GM12878 (cell line): ENCODE results near the gene CLPTM1. TPM values are rescaled to one million over a fixed set of nuclear protein-coding genes. Genes with fewer than 3 reads are reported as not detected.

Experiments
- ATAC-seq: fragments of 200-7000 bp; cut with Tn5 transposase; 3 replicates; pipeline ENCODE4 v1.9.1; 2020; ENCODE audit warnings: mild to moderate bottlenecking, moderate library complexity
- BruUV-seq: library from RNA; stranded (reverse); fragments of 400-500 nt; replicated peaks from 2 replicates; lab custom pipeline; 2021; lab: Mats Ljungman, UMichigan
- CTCF ChIA-PET: fragments of 300-600 bp; sonication (Branson Sonifier 250); formaldehyde crosslinking; extraction: SDS; loops from one replicate; lab custom pipeline; 2021; ENCODE audit warnings: inconsistent platforms; lab: Yijun Ruan, JAX
- POLR2A ChIA-PET: fragments of 350-600 bp; formaldehyde crosslinking; extraction: SDS; loops from one replicate; lab custom pipeline; 2021; ENCODE audit warnings: inconsistent platforms; lab: Charles Lee
- RAD21 ChIA-PET: fragments of 300-600 bp; sonication (Branson Sonifier 250); formaldehyde crosslinking; loops from one replicate; lab custom pipeline; 2023; ENCODE audit warnings: antibody characterized with exemption; ENCODE audit not compliant: unreplicated experiment; lab: Charles Lee
- SMC1A ChIA-PET: fragments of 300-600 bp; sonication (Branson Sonifier 250); formaldehyde crosslinking; loops from one replicate; lab custom pipeline; 2023; ENCODE audit not compliant: unreplicated experiment, uncharacterized antibody; lab: Charles Lee
- DNase-seq: peaks from one replicate; pipeline ENCODE4 v3.0.0-alpha.2; 2011; ENCODE audit warnings: low read depth, low spot score
- FAIRE-seq: peaks from 3 replicates; lab custom pipeline; 2011; peaks lifted over from hg19 to GRCh38; lab: Jason Lieb, UNC
- H2AFZ ChIP-seq: 2 replicates; pipeline ENCODE4 v1.6.0; 2011; ENCODE audit warnings: low read depth, low read length, control low read depth; ENCODE audit not compliant: control insufficient read depth
- H3K27ac ChIP-seq: 2 replicates; pipeline ENCODE4 v1.5.1; 2011; ENCODE audit warnings: control low read depth; ENCODE audit not compliant: control insufficient read depth, insufficient read depth
- H3K27me3 ChIP-seq, 2 experiments: replicated peaks in 1 of 2; 2 replicates each; pipeline versions ENCODE4 v1.6.0 to v1.6.1; 2011; ENCODE audit warnings: low read length in 1 of 2; ENCODE audit not compliant: control insufficient read depth in 2 of 2, insufficient read depth in 2 of 2
- H3K36me3 ChIP-seq, 2 experiments: 2 replicates each; pipeline ENCODE4 v1.5.1; 2011; ENCODE audit warnings: low read length in 1 of 2; ENCODE audit not compliant: control insufficient read depth in 2 of 2, insufficient read depth in 2 of 2
- H3K4me1 ChIP-seq: 2 replicates; pipeline ENCODE4 v1.6.1; 2011; ENCODE audit warnings: mild to moderate bottlenecking, low read length, moderate library complexity, mixed read lengths; ENCODE audit not compliant: control insufficient read depth, insufficient read depth
- H3K4me2 ChIP-seq: 2 replicates; pipeline ENCODE4 v1.6.0; 2011; ENCODE audit warnings: control low read depth; ENCODE audit not compliant: control insufficient read depth, insufficient read depth
- H3K4me3 ChIP-seq: fragments of 200-600 bp; sonication (generic); 2 replicates; pipeline ENCODE4 v1.5.1; 2016
- H3K79me2 ChIP-seq: 2 replicates; pipeline ENCODE4 v1.6.0; 2011; ENCODE audit warnings: low read length; ENCODE audit not compliant: control insufficient read depth, insufficient read depth
- H3K9ac ChIP-seq: 2 replicates; pipeline ENCODE4 v1.8.0; 2011; ENCODE audit warnings: low read length, control low read depth, mixed read lengths; ENCODE audit not compliant: control insufficient read depth, insufficient read depth
- H3K9me3 ChIP-seq: replicated peaks from 3 replicates; pipeline ENCODE4 v1.5.1; 2011; ENCODE audit warnings: mild to moderate bottlenecking, low read length; ENCODE audit not compliant: control insufficient read depth, insufficient read depth
- H4K20me1 ChIP-seq: 2 replicates; pipeline ENCODE4 v1.6.0; 2011; ENCODE audit not compliant: control insufficient read depth, insufficient read depth
- ATF2 ChIP-seq: IDR thresholded peaks from 2 replicates; pipeline ENCODE4 v1.6.1; 2012; ENCODE audit warnings: low read length, inconsistent platforms
- BHLHE40 ChIP-seq, 2 experiments: fragments of 450-650 bp in 1 of 2; IDR thresholded peaks; 2 replicates each; pipeline ENCODE4 v1.6.1; 2011 to 2017; ENCODE audit warnings: low read depth in 2 of 2, borderline replicate concordance in 1 of 2, improper control_type of control experiment in 1 of 2, low read length in 1 of 2, mild to moderate bottlenecking in 1 of 2
- CEBPZ ChIP-seq: fragments of 150-350 bp; IDR thresholded peaks from 2 replicates; pipeline ENCODE4 v1.6.1; 2016; ENCODE audit warnings: low read depth, low read length
- EGR1 ChIP-seq, 2 experiments: IDR thresholded peaks; 1 replicate in 1 of 2; 2 replicates in 1 of 2; pipeline ENCODE4 v1.6.1; 2011 to 2012; ENCODE audit warnings: low read depth in 2 of 2, low read length in 2 of 2, borderline replicate concordance in 1 of 2, mild to moderate bottlenecking in 1 of 2, moderate library complexity in 1 of 2
- IKZF1 ChIP-seq: fragments of 450-650 bp; conservative IDR thresholded peaks from 2 replicates; pipeline ENCODE4 v1.6.1; 2017; ENCODE audit warnings: antibody characterized with exemption, mild to moderate bottlenecking
- NR2F1 ChIP-seq: fragments of 450-650 bp; conservative IDR thresholded peaks from 2 replicates; pipeline ENCODE4 v1.6.1; 2017; ENCODE audit warnings: mild to moderate bottlenecking
- SREBF1 ChIP-seq: IDR thresholded peaks from 2 replicates; pipeline ENCODE4 v1.6.1; 2012; ENCODE audit warnings: mild to moderate bottlenecking, low read length
- ZBTB4 ChIP-seq: fragments of 450-650 bp; formaldehyde crosslinking; IDR thresholded peaks from 2 replicates; pipeline ENCODE4 v1.4.0; 2022; ENCODE audit warnings: mild to moderate bottlenecking, moderate library complexity
- WGBS: methylation state at CpG from one replicate; pipeline ENCODE4 v1.1.6; 2016; ENCODE audit warnings: low lambda C conversion rate; ENCODE audit not compliant: insufficient replicate concordance, insufficient coverage; ENCODE audit errors: missing lambda C conversion rate; 5-methylcytosine and 5-hydroxymethylcytosine counted together
- in situ Hi-C: fragments of 300-500 bp; cut with MboI; formaldehyde crosslinking; loops from 9 replicates; pipeline ENCODE4 v1.14.3; 2018; ENCODE audit warnings: mixed read lengths
- intact Hi-C: fragments of 100-400 bp; cut with micrococcal nuclease; formaldehyde crosslinking; loops from one replicate; pipeline ENCODE4 v1.14.2; 2022; ENCODE audit not compliant: unreplicated experiment
- polyA plus RNA-seq, 11 experiments: library from polyadenylated mRNA; depleted of rRNA in 4 of 11; unstranded in 6 of 11; stranded (reverse) in 5 of 11; fragments of >200 nt; fragmentation: Nextera tagmentation in 4 of 11; fragmentation: Illumina TruSeq in 1 of 11; extraction: Ambion mirVana in 4 of 11; extraction: Trizol in 1 of 11; gene quantifications; 1 replicate in 1 of 11; 2 replicates in 10 of 11; pipeline versions ENCODE4 v1.2.1 to v1.2.3, GENCODE V29; 2011 to 2016; ENCODE audit warnings: inconsistent platforms in 2 of 11, missing spikeins in 2 of 11, low read depth in 1 of 11
- total RNA-seq, 4 experiments: library from RNA; depleted of rRNA in 3 of 4; stranded (reverse); fragments of >200 nt in 3 of 4; fragmentation: Illumina TruSeq in 1 of 4; extraction: Trizol in 1 of 4; gene quantifications; 2 replicates each; pipeline versions ENCODE4 v1.2.1 to v1.2.3, GENCODE V29; 2013 to 2021
- TF ChIP-seq, protein P1 (sequence below): IDR thresholded peaks from 2 replicates; pipeline ENCODE4 v1.6.1; 2011; ENCODE audit warnings: low read depth, low read length, improper control_type of control experiment, borderline replicate concordance
- TF ChIP-seq, protein P2 (sequence below), 3 experiments: IDR thresholded peaks in 2 of 3; conservative IDR thresholded peaks in 1 of 3; 2 replicates each; pipeline ENCODE4 v1.5.1; 2011; ENCODE audit warnings: low read depth in 3 of 3, low read length in 3 of 3, mild to moderate bottlenecking in 3 of 3, control low read depth in 2 of 3, moderate library complexity in 2 of 3, inconsistent platforms in 1 of 3, mixed read lengths in 1 of 3; ENCODE audit not compliant: control insufficient read depth in 2 of 3, insufficient read depth in 1 of 3; ENCODE audit errors: extremely low read depth in 1 of 3

CLPTM1 gene
- total and polyA plus RNA-seq, 10 of the 15 experiments (the other 5 are each of a cell fraction or from before 2014, with no cell fraction given), result 0.42 to 72.6 (median 35.2) TPM

DNA sequence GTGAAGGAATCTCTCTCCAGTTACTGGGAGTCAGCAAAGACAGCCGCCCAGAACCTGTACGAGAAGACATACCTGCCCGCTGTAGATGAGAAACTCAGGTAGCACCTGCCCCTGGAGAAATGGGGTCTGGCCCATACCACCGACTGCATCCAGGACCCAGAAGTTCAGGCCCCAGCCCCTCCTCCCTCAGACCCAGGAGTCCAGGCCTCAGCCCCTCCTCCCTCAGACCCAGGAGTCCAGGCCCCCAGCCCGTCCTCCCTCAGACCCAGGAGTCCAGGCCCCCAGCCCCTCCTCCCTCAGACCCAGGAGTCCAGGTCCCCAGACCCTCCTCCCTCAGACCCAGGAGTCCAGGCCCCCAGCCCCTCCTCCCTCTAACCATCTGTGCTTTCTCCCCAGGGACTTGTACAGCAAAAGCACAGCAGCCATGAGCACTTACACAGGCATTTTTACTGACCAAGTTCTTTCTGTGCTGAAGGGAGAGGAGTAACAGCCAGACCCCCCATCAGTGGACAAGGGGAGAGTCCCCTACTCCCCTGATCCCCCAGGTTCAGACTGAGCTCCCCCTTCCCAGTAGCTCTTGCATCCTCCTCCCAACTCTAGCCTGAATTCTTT is 6.3 kb upstream of the CLPTM1 start (continued):
- no peak for TF ChIP-seq ZBTB4 (CRISPR knock-in tag)
- TF ChIP-seq, protein P1, sequence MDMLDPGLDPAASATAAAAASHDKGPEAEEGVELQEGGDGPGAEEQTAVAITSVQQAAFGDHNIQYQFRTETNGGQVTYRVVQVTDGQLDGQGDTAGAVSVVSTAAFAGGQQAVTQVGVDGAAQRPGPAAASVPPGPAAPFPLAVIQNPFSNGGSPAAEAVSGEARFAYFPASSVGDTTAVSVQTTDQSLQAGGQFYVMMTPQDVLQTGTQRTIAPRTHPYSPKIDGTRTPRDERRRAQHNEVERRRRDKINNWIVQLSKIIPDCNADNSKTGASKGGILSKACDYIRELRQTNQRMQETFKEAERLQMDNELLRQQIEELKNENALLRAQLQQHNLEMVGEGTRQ, result no peak
- TF ChIP-seq IKZF1, result no peak
- TF ChIP-seq SREBF1, result no peak
- TF ChIP-seq BHLHE40 (IDR thresholded peaks at IDR 0.05; ENCODE audit: borderline replicate concordance in 1 of 2, low read depth in 2 of 2, low read length in 1 of 2), result no peak

GRCh38 chr19:44949550-44949949 is 5.6 kb upstream of the CLPTM1 start:
- no peak overlapping the region for H3K4me2 ChIP-seq
- no peaks in the 10 kb centered on the region for H3K27me3 ChIP-seq
- no peaks in the 10 kb centered on the region for H4K20me1 ChIP-seq
- intact Hi-C loops, result no loop called here
- BruUV-seq, result no TSS peak
- FAIRE-seq (no peak), ATAC-seq (no peak), DNase-seq (no peak)
- H3K9me3 ChIP-seq, result no peaks in the 10 kb centered on the region
- no peak overlapping the region for H3K9ac ChIP-seq
- WGBS, result 79% methylated on average over 9 of the region's 9 CpGs
- RAD21 ChIA-PET, result no interaction called here
- in situ Hi-C loops, result no loop called here
- CTCF ChIA-PET, result interaction anchor here (1.5 to 3.8 kb wide), 3 partner anchors 40 to 110 kb away, joined by 3 to 37 read pairs (median 4); no protein-coding TSS in a partner anchor
- H3K36me3 ChIP-seq, result no peaks in the 10 kb centered on the region
- no peak overlapping the region for H2AFZ ChIP-seq
- no peak overlapping the region for H3K4me3 ChIP-seq
- H3K27ac ChIP-seq, result no peak overlapping the region
- SMC1A ChIA-PET, result no interaction called here
- H3K4me1 ChIP-seq, result peaks cover 6% of the 10 kb centered on the region
- POLR2A ChIA-PET, result no interaction called here
- peaks cover 4% of the 10 kb centered on the region for H3K79me2 ChIP-seq
- TF ChIP-seq ATF2, result no peak
- TF ChIP-seq CEBPZ, result no peak
- TF ChIP-seq, protein P2, sequence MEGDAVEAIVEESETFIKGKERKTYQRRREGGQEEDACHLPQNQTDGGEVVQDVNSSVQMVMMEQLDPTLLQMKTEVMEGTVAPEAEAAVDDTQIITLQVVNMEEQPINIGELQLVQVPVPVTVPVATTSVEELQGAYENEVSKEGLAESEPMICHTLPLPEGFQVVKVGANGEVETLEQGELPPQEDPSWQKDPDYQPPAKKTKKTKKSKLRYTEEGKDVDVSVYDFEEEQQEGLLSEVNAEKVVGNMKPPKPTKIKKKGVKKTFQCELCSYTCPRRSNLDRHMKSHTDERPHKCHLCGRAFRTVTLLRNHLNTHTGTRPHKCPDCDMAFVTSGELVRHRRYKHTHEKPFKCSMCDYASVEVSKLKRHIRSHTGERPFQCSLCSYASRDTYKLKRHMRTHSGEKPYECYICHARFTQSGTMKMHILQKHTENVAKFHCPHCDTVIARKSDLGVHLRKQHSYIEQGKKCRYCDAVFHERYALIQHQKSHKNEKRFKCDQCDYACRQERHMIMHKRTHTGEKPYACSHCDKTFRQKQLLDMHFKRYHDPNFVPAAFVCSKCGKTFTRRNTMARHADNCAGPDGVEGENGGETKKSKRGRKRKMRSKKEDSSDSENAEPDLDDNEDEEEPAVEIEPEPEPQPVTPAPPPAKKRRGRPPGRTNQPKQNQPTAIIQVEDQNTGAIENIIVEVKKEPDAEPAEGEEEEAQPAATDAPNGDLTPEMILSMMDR (IDR thresholded peaks at IDR 0.05 in 2 of 3, conservative IDR thresholded peaks at IDR 0.05 in 1 of 3; ENCODE audit: control insufficient read depth in 2 of 3, extremely low read depth in 1 of 3, insufficient read depth in 1 of 3, low read depth in 3 of 3, low read length in 3 of 3), result no peak
- no peak for TF ChIP-seq NR2F1
- no peak for TF ChIP-seq EGR1 (IDR thresholded peaks at IDR 0.05; ENCODE audit: borderline replicate concordance in 1 of 2, low read depth in 2 of 2, low read length in 2 of 2)
